GM12892 (cell line): Measurements from ENCODE around the gene CYREN.
A peak's percentile ranks its signal among the peaks of the same experiment; 100 is the strongest.
"Not testable (repeated sequence)": the region's sequence is repeated elsewhere in the genome, so short reads cannot be mapped to it uniquely, and the experiment has no call there.

Experiments used
- DNase-seq: peaks from one replicate; pipeline ENCODE4 v3.0.0; 2011; ENCODE audit not compliant: insufficient read length
- FAIRE-seq: peaks from 2 replicates; lab custom pipeline; 2011; peaks lifted over from hg19 to GRCh38; lab: Jason Lieb, UNC
- POLR2A ChIP-seq: IDR thresholded peaks from 2 replicates; pipeline ENCODE4 v1.6.1; 2011; ENCODE audit warnings: low read depth, low read length, control low read depth
- POLR2AphosphoS5 ChIP-seq: IDR thresholded peaks from 2 replicates; pipeline ENCODE4 v1.6.1; 2011; ENCODE audit warnings: low read depth, low read length, control low read depth
- TAF1 ChIP-seq: IDR thresholded peaks from 2 replicates; pipeline ENCODE4 v1.6.1; 2011; ENCODE audit warnings: low read depth, mild to moderate bottlenecking, control low read depth, low read length, borderline replicate concordance

The CYREN gene

DNA sequence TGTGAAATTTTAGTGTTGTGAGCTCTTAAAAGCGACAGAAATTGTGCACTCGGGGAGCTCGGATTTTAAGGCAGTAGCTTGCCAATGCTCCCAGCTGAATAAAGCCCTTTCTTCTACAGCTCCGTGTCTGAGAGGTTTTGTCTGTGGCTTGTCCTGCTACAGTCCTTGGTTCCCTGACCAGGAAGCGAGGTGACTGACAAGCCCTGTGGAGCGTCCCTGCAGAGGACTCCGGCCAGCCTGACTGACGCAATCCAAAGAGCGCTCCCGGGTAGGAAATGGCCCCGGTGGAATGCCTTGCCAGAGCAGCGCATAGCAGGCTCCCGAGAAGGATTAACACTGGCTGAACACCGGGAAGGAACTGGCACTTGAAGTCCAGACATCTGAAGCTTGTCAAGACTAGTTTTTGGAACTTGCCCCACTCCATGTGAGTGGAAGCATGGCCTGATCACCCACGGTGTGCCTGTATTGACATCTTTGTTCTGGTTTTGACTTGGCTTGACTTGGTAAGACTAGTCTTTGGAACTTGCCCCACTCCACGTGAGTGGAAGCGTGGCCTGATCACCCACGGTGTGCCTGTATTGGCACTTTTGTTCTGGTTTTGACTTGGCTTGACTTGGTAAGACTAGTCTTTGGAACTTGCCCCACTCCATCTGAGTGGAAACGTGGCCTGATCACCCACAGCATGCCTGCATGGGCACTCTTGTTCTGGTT, 1.2 kb upstream of the CYREN start:
- peak; percentile 62; the same call in 1 of the 2 replicates for TF ChIP-seq POLR2A
- not testable (repeated sequence) for FAIRE-seq

DNA sequence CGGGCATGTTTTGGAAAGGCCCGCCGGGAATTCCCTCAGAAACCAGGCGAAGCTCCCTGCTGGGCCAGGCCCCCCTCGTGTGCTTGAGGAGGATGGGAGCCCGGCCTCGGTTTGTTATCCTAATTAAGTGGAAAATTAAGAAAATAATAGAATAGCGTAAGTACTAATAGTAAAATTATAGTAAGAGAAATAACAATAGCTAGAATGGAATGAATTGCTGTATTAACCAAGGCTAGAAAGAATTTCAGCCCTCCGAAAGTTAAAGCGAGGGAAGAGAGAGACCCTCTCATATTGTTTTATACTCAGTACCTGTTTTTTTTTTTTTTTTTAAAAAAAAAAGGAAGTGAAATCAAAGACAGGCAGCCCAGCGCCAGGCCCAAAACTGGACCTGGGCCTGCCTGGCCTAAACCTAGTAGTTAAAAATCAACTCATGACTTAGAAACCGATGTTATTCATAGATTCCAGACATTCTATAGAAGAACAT, 533 bp upstream of the CYREN start:
- not testable (repeated sequence) for FAIRE-seq, DNase-seq
- TF ChIP-seq POLR2AphosphoS5, result 0 out of 2 replicates have a peak, but pooled peaks have one; percentile 3

More for the DNA sequence above, 1.2 kb upstream of the CYREN start:
- DNase-seq, result not testable (repeated sequence)

DNA sequence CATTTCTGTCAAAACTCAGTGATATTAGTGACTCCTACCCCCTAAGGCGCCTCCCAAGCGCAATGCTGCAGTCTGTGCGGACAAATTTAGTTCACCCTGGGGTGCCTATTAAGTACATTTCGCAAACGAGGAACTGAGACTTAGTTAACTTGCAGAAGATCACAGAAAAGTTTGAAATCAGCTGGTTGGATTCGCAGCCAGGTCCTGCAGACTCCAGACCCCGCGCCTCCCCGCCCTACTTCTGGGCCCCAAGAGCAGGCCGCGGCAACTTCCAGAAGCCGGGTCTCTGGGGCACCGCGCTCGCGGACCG, 588 bp downstream of the CYREN start:
- TF ChIP-seq POLR2AphosphoS5 (no peak), POLR2A (no peak), TAF1 (no peak)
- DNase-seq, result no peak
- FAIRE-seq, result no peak

DNA sequence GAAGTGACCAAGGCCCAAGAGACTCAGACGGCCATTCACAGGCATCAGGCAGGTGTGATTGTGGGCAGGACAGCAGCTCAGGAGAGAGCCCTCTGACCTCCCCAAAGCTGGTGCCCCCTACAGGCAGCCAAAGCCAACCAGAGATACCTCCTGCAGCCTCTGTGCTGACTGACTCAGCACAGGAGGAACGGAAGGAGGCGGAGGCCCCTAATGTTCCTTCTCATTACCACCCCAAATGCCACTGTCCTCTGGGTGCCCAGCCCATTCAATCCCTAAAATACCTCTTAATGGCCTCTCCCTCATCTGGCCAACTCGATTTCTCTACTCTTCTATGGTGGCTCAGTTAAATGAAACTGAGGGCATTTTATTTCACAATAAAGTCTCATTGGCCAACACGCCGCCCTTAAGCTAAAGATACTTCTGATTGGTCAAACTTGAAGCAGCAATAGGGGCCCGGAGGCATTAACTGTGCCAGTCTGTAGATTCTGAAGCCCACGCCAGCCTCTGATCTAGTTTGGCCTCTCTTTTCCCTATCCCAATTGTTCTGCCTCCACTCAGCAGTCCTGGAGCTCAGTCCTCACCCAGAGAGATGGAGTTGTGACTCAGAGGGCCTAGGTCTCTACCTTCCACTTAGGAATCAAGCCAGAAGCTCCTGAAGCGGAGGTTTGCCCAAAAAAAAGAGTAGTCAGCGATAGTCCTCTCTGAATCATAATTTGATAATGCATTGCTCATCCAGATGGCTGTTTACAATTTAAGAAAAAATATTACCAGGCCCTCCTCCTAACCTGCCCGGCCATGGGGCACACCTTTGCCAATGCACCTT, 1.2 kb downstream of the CYREN start:
- DNase-seq (peak; percentile 59), FAIRE-seq (peak; percentile 82)

DNA sequence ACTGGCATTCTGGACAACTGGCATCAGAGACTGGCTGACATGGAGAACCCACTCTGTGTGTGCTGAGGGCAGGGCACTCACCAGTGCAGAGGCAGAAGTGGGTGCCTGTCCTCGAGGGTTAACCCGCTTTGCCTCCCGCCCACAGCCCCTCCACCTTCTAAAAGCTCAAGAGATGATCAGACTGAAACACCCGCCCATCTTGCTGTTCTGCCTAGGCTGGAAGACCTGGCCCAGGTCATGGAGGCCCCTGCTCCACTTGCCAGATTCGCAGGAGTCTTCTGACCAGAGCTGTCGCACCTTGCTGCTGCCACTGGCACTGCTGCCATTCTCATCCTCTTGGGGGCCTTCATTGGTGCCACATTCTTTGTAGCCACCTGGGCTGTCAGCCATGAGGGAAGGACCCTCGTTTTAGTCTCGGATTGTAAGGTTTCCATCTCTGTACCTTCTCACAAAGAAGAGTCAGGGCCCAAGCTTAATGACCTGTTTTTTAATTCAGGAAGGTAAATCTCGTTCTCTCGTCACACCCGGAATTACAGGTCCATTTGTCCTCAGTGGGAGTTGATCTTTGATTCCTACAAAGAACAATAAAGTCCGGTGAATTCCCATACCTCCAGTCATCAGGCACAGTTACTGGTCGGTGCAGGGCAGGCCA, 1.9 kb downstream of the CYREN start:
- TF ChIP-seq POLR2A, result no peak; the same call in 1 of the 2 replicates
- TF ChIP-seq POLR2AphosphoS5, result peak; percentile 1; the same call in 1 of the 2 replicates
- DNase-seq (no peak), FAIRE-seq (no peak)

More for the DNA sequence above, 1.2 kb downstream of the CYREN start:
- TF ChIP-seq POLR2A (no peak), POLR2AphosphoS5 (no peak; the same call in 1 of the 2 replicates), TAF1 (no peak)

DNA sequence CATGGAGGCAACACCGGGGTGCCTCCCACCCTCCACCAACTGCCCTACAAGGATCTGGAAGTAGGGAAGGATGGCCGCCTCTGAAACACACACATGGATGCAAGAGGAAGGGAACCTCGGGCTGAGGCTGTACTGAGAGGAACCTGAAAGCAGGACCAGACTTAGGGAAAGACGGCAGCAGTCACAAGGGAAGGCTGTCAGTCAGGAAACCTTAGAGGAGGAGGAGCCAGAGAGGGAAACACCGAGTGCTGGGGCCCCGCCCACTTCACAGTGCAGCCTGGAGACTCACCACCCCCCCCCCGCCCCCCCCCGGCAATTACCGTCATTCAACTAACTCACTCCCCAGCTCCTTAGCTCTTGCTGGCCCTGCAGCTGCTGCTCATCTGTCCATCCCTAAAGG, 2.5 kb downstream of the CYREN start:
- no peak for FAIRE-seq
- DNase-seq, result no peak
- no peak; the same call in 1 of the 2 replicates for TF ChIP-seq POLR2A
- TF ChIP-seq TAF1, result no peak
- TF ChIP-seq POLR2AphosphoS5, result no peak

DNA sequence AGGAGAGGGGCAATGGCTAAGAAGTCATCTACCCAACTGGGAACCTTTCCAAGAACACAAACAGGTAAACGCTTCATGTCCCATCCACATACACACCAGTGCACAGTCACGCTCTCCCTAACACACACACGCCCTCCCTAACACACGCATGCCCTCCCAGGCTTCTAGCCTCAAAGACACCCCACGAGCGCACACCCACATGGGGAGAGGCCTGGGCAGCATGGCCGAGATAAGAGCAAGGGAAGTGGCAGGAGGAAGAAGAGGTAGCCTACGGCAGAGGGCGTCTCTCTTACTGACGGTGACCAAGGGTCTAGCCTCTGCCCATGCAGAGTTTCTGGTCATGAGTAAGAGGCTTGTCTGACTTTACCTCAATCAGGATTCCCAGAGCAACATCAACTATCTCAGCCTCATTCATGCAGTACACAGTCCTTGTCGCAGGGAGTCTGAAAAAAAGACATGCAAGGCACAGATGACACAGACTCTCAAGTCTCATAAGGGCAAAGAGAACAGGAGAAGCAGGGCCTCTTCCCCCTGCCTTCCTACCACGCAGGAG, 3.1 kb downstream of the CYREN start:
- no peak for FAIRE-seq
- TF ChIP-seq POLR2AphosphoS5 (no peak), TAF1 (no peak), POLR2A (no peak)

DNA sequence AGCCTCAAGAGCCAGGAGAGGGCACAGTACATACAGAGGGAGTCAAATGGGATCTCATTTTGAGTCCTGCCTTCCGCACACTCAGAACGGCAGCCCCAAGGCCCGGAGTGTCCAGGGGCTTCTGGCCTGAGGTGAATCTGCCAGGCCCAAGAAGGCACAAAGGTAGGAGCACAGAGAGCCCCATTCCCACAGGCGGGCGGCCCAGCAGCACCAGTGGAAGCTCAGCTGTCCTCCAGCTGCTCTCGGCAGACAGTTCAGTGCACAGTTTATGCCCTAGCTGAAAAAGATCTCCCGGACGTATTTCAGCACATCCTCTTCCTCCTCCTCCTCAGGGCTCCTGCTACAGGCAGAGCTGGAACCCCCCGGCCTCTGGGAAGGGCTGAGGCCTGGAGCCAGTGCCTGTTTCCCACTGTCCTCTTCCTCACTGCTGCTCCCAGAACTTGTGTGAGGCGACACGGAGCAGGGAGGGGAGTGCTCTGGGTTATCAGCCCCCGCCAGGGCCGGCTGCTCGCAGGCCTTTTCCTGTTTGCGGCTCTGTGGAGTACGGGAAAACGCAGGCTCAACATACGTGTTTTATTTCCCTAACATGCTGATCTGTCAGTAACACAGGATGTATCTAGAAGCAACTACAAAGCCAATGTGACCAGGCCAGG, 4.0 kb downstream of the CYREN start:
- DNase-seq, result no peak
- TF ChIP-seq POLR2AphosphoS5, result no peak
- no peak for TF ChIP-seq POLR2A
- TF ChIP-seq TAF1, result no peak
- no peak for FAIRE-seq

More for the DNA sequence above, 3.1 kb downstream of the CYREN start:
- no peak for DNase-seq

DNA sequence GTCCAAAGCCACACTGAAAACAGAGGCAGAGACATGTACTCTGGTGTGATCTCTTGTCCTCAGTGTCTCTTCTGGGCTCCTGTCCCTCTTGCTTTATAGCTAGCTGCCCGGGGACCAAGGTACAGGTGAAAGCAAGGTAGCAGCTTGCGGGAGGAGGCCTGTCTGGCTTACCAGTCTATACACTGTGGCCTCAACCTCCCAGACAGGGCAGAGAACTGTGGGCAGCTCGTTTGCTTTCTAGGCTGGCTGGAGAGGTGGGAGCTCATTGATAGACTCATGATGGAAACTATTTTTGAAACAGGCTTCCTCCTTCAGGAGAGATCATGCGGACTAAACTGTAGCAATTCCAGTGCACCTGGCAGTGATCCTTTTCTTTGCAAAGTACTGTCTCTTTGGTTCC, 4.6 kb downstream of the CYREN start:
- TF ChIP-seq TAF1, result no peak
- TF ChIP-seq POLR2AphosphoS5, result no peak
- no peak for TF ChIP-seq POLR2A
- FAIRE-seq (no peak), DNase-seq (no peak)

DNA sequence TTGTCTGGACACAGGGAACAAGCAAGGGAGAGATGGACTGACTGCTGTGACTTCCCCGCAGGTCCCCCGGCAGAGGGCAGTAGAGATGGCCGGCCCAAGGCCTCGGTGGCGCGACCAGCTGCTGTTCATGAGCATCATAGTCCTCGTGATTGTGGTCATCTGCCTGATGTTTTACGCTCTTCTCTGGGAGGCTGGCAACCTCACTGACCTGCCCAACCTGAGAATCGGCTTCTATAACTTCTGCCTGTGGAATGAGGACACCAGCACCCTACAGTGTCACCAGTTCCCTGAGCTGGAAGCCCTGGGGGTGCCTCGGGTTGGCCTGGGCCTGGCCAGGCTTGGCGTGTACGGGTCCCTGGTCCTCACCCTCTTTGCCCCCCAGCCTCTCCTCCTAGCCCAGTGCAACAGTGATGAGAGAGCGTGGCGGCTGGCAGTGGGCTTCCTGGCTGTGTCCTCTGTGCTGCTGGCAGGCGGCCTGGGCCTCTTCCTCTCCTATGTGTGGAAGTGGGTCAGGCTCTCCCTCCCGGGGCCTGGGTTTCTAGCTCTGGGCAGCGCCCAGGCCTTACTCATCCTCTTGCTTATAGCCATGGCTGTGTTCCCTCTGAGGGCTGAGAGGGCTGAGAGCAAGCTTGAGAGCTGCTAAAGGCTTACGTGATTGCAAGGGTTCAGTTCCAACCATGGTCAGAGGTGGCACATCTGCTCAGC, 6.0 kb downstream of the CYREN start:
- FAIRE-seq (no peak), DNase-seq (no peak)
- TF ChIP-seq POLR2A (no peak; the same call in 1 of the 2 replicates), POLR2AphosphoS5 (no peak; the same call in 1 of the 2 replicates), TAF1 (no peak)
